Measurements from ENCODE around the gene PIK3C2G. TPM values are rescaled to one million over a fixed set of nuclear protein-coding genes. Genes with fewer than 3 reads are reported as not detected.
"Not testable (repeated sequence)": the region's sequence is repeated elsewhere in the genome, so short reads cannot be mapped to it uniquely, and the experiment has no call there.

The PIK3C2G gene
- total RNA-seq: not detected

GRCh38 chr12:18261273-18261672, at the start of gene PIK3C2G:
Gene PIK3C2G (plus strand): TSS chr12:18261518. CDS start chr12:18282082, 20,564 bp downstream.
- ATAC-seq: no peak
- no peak for DNase-seq
- H3K4me1 Mint-ChIP-seq: no peaks in the 10 kb centered on the region
- H3K27me3 Mint-ChIP-seq: no peaks in the 10 kb centered on the region
- H3K9me3 Mint-ChIP-seq (ENCODE audit: low read depth): no peaks in the 10 kb centered on the region
- no peak within 1 kb of the TSS for H3K27ac Mint-ChIP-seq
- CTCF ChIA-PET: no interaction called here
- H3K4me3 Mint-ChIP-seq: no peak within 1 kb of the TSS
- no peaks in the 10 kb centered on the region for H3K36me3 Mint-ChIP-seq

- no peak for DNase-seq
- CTCF ChIA-PET: no interaction called here
- Mint-ChIP-seq H3K4me3 (no peak overlapping the region), H3K27ac (no peak overlapping the region), H3K36me3 (no peaks in the 10 kb centered on the region), H3K27me3 (no peaks in the 10 kb centered on the region), H3K9me3 (ENCODE audit: low read depth) (no peaks in the 10 kb centered on the region), H3K4me1 (no peaks in the 10 kb centered on the region)
- no peak for ATAC-seq
These were observed 43.4 kb upstream of the PIK3C2G start for GRCh38 chr12:18217966-18218365.

- Mint-ChIP-seq H3K4me3 (no peak overlapping the region), H3K4me1 (no peaks in the 10 kb centered on the region), H3K36me3 (no peaks in the 10 kb centered on the region), H3K27me3 (no peaks in the 10 kb centered on the region), H3K9me3 (ENCODE audit: low read depth) (no peaks in the 10 kb centered on the region), H3K27ac (no peak overlapping the region)
- ATAC-seq: no peak
- DNase-seq: no peak
- CTCF ChIA-PET: no interaction called here
These were observed 39.6 kb upstream of the PIK3C2G start for GRCh38 chr12:18221726-18222125.

- no peaks in the 10 kb centered on the region for H3K27me3 Mint-ChIP-seq
These were observed 38.6 kb upstream of the PIK3C2G start for GRCh38 chr12:18222699-18223098.

GRCh38 chr12:18224745-18225144, 36.6 kb upstream of the PIK3C2G start:
- no peak for DNase-seq
- Mint-ChIP-seq H3K4me3 (no peak overlapping the region), H3K4me1 (no peaks in the 10 kb centered on the region), H3K36me3 (no peaks in the 10 kb centered on the region), H3K9me3 (ENCODE audit: low read depth) (no peaks in the 10 kb centered on the region), H3K27ac (no peak overlapping the region), H3K27me3 (no peaks in the 10 kb centered on the region)
- CTCF ChIA-PET: interaction anchor here (0.9 kb wide), 1 partner anchor 96 kb away, joined by 4 read pairs; no protein-coding TSS in a partner anchor
- no peak for ATAC-seq

More at GRCh38 chr12:18222699-18223098, 38.6 kb upstream of the PIK3C2G start:
- no peak for ATAC-seq
- Mint-ChIP-seq H3K27ac (no peak overlapping the region), H3K4me1 (no peaks in the 10 kb centered on the region), H3K9me3 (ENCODE audit: low read depth) (no peaks in the 10 kb centered on the region), H3K36me3 (no peaks in the 10 kb centered on the region), H3K4me3 (no peak overlapping the region)
- DNase-seq: no peak
- CTCF ChIA-PET: no interaction called here

GRCh38 chr12:18239526-18239925, 21.8 kb upstream of the PIK3C2G start:
- CTCF ChIA-PET: no interaction called here
- no peak for ATAC-seq

GRCh38 chr12:18242380-18243089, 18.8 kb upstream of the PIK3C2G start:
- DNase-seq: no peak
- Mint-ChIP-seq H3K9me3 (ENCODE audit: low read depth) (no peaks in the 10 kb centered on the region), H3K27ac (no peak overlapping the region), H3K4me3 (no peak overlapping the region), H3K4me1 (no peaks in the 10 kb centered on the region), H3K36me3 (no peaks in the 10 kb centered on the region), H3K27me3 (no peaks in the 10 kb centered on the region)
- CTCF ChIA-PET: no interaction called here
- no peak for ATAC-seq

More at GRCh38 chr12:18239526-18239925, 21.8 kb upstream of the PIK3C2G start:
- no peak for DNase-seq
- Mint-ChIP-seq H3K27me3 (no peaks in the 10 kb centered on the region), H3K4me3 (no peak overlapping the region), H3K9me3 (ENCODE audit: low read depth) (peaks cover 4% of the 10 kb centered on the region), H3K4me1 (no peaks in the 10 kb centered on the region), H3K27ac (no peak overlapping the region), H3K36me3 (no peaks in the 10 kb centered on the region)

GRCh38 chr12:18243238-18243637, 18.1 kb upstream of the PIK3C2G start:
- no peaks in the 10 kb centered on the region for H3K9me3 Mint-ChIP-seq (ENCODE audit: low read depth)
- no peaks in the 10 kb centered on the region for H3K27me3 Mint-ChIP-seq

GRCh38 chr12:18246066-18246465, 15.3 kb upstream of the PIK3C2G start:
- CTCF ChIA-PET: no interaction called here
- DNase-seq (no peak), ATAC-seq (no peak)
- Mint-ChIP-seq H3K36me3 (no peaks in the 10 kb centered on the region), H3K4me1 (no peaks in the 10 kb centered on the region), H3K27me3 (no peaks in the 10 kb centered on the region), H3K4me3 (no peak overlapping the region), H3K27ac (no peak overlapping the region), H3K9me3 (ENCODE audit: low read depth) (no peaks in the 10 kb centered on the region)

More at GRCh38 chr12:18243238-18243637, 18.1 kb upstream of the PIK3C2G start:
- CTCF ChIA-PET: no interaction called here
- no peak overlapping the region for H3K27ac Mint-ChIP-seq
- no peak for DNase-seq
- H3K36me3 Mint-ChIP-seq: no peaks in the 10 kb centered on the region
- no peak overlapping the region for H3K4me3 Mint-ChIP-seq
- ATAC-seq: no peak
- no peaks in the 10 kb centered on the region for H3K4me1 Mint-ChIP-seq

GRCh38 chr12:18250313-18250916, 10.9 kb upstream of the PIK3C2G start:
- CTCF ChIA-PET: interaction anchor here (1.0 to 1.2 kb wide), 2 partner anchors 12 to 973 kb away, joined by 3 to 6 read pairs; no protein-coding TSS in a partner anchor
- Mint-ChIP-seq H3K9me3 (ENCODE audit: low read depth) (no peaks in the 10 kb centered on the region), H3K4me1 (no peaks in the 10 kb centered on the region), H3K36me3 (no peaks in the 10 kb centered on the region), H3K27ac (no peak overlapping the region), H3K4me3 (no peak overlapping the region), H3K27me3 (no peaks in the 10 kb centered on the region)
- DNase-seq (no peak), ATAC-seq (no peak)

- CTCF ChIA-PET: no interaction called here
- ATAC-seq: no peak
- H3K9me3 Mint-ChIP-seq (ENCODE audit: low read depth): no peaks in the 10 kb centered on the region
- DNase-seq: no peak
- no peak overlapping the region for H3K27ac Mint-ChIP-seq
- H3K27me3 Mint-ChIP-seq: no peaks in the 10 kb centered on the region
- H3K4me1 Mint-ChIP-seq: no peaks in the 10 kb centered on the region
- H3K4me3 Mint-ChIP-seq: no peak overlapping the region
- H3K36me3 Mint-ChIP-seq: no peaks in the 10 kb centered on the region
These were observed 7.2 kb upstream of the PIK3C2G start for GRCh38 chr12:18254081-18254480.

GRCh38 chr12:18255004-18255403, 6.3 kb upstream of the PIK3C2G start:
- H3K36me3 Mint-ChIP-seq; H3K9me3 Mint-ChIP-seq (ENCODE audit: low read depth); CTCF ChIA-PET; H3K4me3 Mint-ChIP-seq; H3K27me3 Mint-ChIP-seq; H3K27ac Mint-ChIP-seq; ATAC-seq; DNase-seq; H3K4me1 Mint-ChIP-seq: not testable (repeated sequence)

GRCh38 chr12:18257251-18257650, 4.1 kb upstream of the PIK3C2G start:
- H3K4me1 Mint-ChIP-seq: no peaks in the 10 kb centered on the region
- DNase-seq: no peak
- no peak for ATAC-seq
- H3K9me3 Mint-ChIP-seq (ENCODE audit: low read depth): no peaks in the 10 kb centered on the region
- H3K27me3 Mint-ChIP-seq: no peaks in the 10 kb centered on the region
- H3K4me3 Mint-ChIP-seq: no peak overlapping the region
- CTCF ChIA-PET: no interaction called here
- no peaks in the 10 kb centered on the region for H3K36me3 Mint-ChIP-seq
- no peak overlapping the region for H3K27ac Mint-ChIP-seq

- no peaks in the 10 kb centered on the region for H3K36me3 Mint-ChIP-seq
- no peaks in the 10 kb centered on the region for H3K9me3 Mint-ChIP-seq (ENCODE audit: low read depth)
- no peak overlapping the region for H3K27ac Mint-ChIP-seq
- H3K27me3 Mint-ChIP-seq: no peaks in the 10 kb centered on the region
- DNase-seq: no peak
- no peaks in the 10 kb centered on the region for H3K4me1 Mint-ChIP-seq
- CTCF ChIA-PET: no interaction called here
- no peak for ATAC-seq
- H3K4me3 Mint-ChIP-seq: no peak overlapping the region
These were observed 2.4 kb upstream of the PIK3C2G start for GRCh38 chr12:18258929-18259328.
